ENCODE results near the gene SORBS2. TPM values are rescaled to one million over a fixed set of nuclear protein-coding genes. Genes with fewer than 3 reads are reported as not detected.

The SORBS2 gene
- total RNA-seq, 1 donor: 2.1 TPM

DNA sequence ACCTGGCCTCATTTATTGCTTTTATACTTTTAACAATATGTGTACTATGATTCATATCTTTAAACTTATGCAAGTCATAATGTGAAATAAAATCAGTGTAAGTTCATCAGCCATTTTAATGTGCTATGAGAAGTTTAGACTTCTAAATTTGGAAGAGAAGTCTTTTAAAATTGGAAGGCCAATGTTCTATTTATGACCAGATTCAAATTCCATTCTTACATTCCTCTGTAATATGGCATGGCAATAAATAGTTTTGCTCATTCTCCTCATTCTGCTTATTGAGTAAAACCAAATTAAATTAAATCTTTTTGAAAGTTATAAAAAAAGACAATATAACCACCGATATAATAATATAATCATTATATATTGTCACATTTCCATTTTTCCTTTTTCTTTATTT is 126.2 kb downstream of the SORBS2 start:
- H3K4me3 ChIP-seq (ENCODE audit: low read length): no peak overlapping the region
- no peaks in the 10 kb centered on the region for H3K27me3 ChIP-seq (ENCODE audit: insufficient read depth, low read length)
- H3K4me1 ChIP-seq (ENCODE audit: insufficient read depth, low read length): no peaks in the 10 kb centered on the region
- no peaks in the 10 kb centered on the region for H3K9me3 ChIP-seq (ENCODE audit: low read depth, low read length)

DNA sequence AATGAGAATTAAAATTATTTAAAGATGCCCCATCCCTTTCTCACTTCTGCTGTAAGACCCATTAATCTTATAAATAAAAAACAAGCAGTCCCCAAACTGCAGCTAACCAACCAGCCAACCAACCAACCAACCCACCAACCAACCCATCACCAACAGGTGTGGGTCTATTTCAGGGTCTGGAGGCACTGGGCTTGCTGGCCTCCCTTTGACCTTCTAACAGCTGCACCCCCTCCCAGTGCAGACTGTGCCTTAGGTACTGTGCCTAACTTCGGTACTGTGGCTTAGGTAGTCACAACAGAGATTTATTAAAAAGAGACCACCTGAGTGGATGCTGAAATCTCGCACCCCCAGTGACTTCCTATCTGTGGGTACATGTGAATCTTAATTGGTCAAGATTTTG is 128.1 kb downstream of the SORBS2 start:
- Histone ChIP-seq H3K4me1 (ENCODE audit: insufficient read depth, low read length) (no peaks in the 10 kb centered on the region), H3K27me3 (ENCODE audit: insufficient read depth, low read length) (no peaks in the 10 kb centered on the region), H3K9me3 (ENCODE audit: low read depth, low read length) (no peaks in the 10 kb centered on the region), H3K4me3 (ENCODE audit: low read length) (no peak overlapping the region)

DNA sequence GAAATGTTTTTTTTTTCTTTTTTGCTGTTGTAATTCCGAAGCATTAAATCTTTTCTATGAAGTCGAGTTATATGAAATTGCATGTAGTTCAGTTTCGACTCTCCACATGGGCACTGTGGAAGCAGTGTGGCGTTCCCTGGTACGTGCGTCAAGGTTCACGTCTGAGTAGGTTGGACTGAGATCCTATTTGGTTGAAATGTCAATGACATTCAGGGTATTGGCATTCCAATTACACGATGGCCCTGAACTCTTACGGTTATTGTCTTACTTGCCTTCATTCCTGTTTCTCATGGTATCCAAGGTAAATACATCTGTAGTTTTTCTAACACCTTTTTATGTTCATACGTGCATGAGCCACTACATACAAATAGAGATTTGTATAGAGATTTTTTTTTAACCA is 128.8 kb downstream of the SORBS2 start:
- Histone ChIP-seq H3K4me3 (ENCODE audit: low read length) (no peak overlapping the region), H3K9me3 (ENCODE audit: low read depth, low read length) (no peaks in the 10 kb centered on the region), H3K4me1 (ENCODE audit: insufficient read depth, low read length) (no peaks in the 10 kb centered on the region), H3K27me3 (ENCODE audit: insufficient read depth, low read length) (no peaks in the 10 kb centered on the region)

DNA sequence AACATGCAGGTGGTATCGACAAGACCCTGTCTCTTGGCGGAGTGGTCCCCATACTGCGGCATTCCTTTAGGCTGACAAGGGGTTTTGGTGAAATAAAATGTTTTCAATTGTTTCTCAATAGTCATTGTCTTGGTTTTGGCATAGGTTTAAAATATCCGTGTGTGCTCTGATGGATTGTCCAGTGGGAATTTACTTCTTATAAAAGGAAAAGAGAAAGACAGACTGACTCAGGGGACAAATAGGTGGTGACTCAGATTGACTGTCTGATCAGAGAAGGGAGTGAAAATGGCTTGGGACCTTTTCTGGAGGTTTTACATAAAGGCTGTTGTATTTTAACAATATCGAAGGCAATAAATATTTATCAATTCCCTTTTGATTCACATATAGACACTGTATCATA is 129.8 kb downstream of the SORBS2 start:
- H3K9me3 ChIP-seq (ENCODE audit: low read depth, low read length): no peaks in the 10 kb centered on the region
- H3K4me1 ChIP-seq (ENCODE audit: insufficient read depth, low read length): no peaks in the 10 kb centered on the region
- no peak overlapping the region for H3K4me3 ChIP-seq (ENCODE audit: low read length)
- H3K27me3 ChIP-seq (ENCODE audit: insufficient read depth, low read length): no peaks in the 10 kb centered on the region

DNA sequence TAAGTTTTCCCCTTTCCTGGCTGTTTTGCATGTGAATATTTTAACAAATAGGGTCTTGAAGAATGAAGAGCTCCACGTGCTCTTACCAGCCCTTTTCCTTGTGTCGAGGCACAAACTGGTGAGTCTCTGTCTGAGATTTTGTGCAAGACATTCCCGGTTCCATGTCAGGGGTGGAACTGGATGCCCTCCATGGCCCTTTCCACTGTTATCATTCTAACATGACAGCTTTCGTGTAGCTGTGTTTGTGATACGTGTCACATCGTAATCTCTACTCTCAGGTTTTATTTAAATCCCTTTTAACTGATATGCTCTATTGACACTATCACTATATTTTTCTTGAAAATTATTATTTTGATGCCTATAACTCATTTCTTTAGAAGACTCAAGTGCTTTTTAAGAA is 130.4 kb downstream of the SORBS2 start:
- Histone ChIP-seq H3K9me3 (ENCODE audit: low read depth, low read length) (no peaks in the 10 kb centered on the region), H3K27me3 (ENCODE audit: insufficient read depth, low read length) (peaks cover 4% of the 10 kb centered on the region), H3K4me3 (ENCODE audit: low read length) (no peak overlapping the region), H3K4me1 (ENCODE audit: insufficient read depth, low read length) (no peaks in the 10 kb centered on the region)

DNA sequence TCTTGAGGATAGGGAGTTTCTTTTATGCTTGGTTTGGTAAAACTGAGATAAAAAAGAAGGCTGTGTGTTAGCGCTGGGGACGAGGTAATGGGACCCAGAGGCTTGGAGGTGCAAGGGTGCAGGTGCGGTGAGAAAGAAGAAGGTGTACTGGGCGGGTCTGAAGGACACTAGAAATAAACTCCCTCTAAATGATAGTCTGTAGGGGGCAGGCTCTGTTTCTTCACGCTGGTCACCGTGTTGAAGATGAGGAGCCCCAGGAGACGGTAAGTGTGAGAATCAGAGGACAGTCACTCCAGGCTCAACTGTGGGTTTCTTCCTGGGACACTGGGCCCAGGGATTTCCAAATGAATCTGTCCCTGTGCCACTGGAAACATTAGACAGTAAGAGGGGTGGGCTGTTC is 131.4 kb downstream of the SORBS2 start:
- H3K9me3 ChIP-seq (ENCODE audit: low read depth, low read length): no peaks in the 10 kb centered on the region
- no peak overlapping the region for H3K4me3 ChIP-seq (ENCODE audit: low read length)
- peaks cover 4% of the 10 kb centered on the region for H3K27me3 ChIP-seq (ENCODE audit: insufficient read depth, low read length)
- H3K4me1 ChIP-seq (ENCODE audit: insufficient read depth, low read length): no peaks in the 10 kb centered on the region

DNA sequence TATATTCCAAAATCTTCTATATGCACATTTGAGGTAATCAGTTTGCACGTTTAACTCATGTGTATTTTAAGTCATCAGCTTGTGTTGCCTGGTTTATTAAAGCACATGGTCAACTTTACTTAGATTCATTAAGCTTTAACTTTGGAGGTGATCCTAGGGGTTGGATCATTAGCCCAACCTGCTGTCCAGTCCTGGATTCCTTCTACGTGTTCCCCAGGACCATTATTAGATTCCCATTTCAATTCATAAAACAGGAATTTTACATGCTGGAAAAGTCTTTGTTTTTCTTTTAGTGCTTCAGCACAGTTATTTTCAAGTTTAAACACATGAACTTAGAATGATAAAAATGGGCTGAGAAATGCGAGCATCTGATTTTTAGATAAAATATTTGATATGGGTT is 132.5 kb downstream of the SORBS2 start:
- Histone ChIP-seq H3K4me3 (ENCODE audit: low read length) (no peak overlapping the region), H3K27me3 (ENCODE audit: insufficient read depth, low read length) (peaks cover 4% of the 10 kb centered on the region), H3K9me3 (ENCODE audit: low read depth, low read length) (no peaks in the 10 kb centered on the region), H3K4me1 (ENCODE audit: insufficient read depth, low read length) (no peaks in the 10 kb centered on the region)

DNA sequence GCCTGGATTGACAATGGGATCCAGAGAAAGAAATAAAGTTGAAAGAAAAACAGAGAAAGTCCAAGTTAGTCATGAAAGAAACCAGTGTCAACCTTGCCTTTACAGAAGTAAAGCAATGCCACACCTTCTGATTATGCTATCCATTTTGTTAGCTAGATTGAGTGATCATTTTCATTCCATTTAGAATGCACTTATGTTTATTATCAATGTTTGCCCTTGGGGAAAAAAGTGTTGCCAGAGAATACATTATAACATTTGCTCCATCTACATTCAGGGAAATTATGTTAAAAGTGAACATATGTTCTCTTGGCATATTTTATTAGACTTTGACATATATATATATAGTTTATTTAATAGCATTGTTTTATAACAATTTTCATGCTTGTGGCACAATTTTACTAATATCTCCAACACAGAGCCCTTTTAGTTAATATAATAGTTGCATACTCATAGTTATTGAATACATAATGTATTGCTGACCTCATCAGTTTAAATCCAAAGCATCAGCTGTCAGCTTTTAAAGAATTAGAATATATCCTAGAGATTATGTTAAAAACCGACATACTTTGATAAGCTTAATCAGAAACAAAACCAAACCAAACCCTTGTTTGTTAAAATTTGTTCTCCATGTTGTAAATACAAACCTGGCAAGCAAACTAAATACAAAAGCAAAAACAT is 134.2 kb downstream of the SORBS2 start:
- Histone ChIP-seq H3K9me3 (ENCODE audit: low read depth, low read length) (no peaks in the 10 kb centered on the region), H3K27me3 (ENCODE audit: insufficient read depth, low read length) (peaks cover 4% of the 10 kb centered on the region), H3K4me3 (ENCODE audit: low read length) (no peak overlapping the region), H3K4me1 (ENCODE audit: insufficient read depth, low read length) (no peaks in the 10 kb centered on the region)

DNA sequence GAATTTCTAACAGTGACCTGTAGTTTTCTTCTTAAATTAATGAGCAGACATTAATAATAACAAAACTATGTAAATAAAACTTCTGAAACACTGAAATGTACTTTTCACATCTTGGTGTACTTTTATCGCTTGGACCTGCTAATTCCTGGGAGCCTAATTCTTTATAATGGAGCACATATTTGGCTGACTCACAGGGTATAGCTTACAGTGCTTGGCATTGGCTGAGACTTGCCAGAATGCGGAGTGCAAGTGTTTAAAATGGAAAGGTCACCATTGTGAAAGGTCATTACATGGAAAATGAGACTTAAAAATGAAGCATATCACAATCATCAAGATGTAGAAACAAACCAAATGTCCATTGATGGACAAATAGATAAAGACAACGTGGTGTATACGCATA is 139.4 kb downstream of the SORBS2 start:
- H3K4me1 ChIP-seq (ENCODE audit: insufficient read depth, low read length): no peaks in the 10 kb centered on the region
- H3K27me3 ChIP-seq (ENCODE audit: insufficient read depth, low read length): peaks cover 4% of the 10 kb centered on the region
- H3K4me3 ChIP-seq (ENCODE audit: low read length): no peak overlapping the region
- H3K9me3 ChIP-seq (ENCODE audit: low read depth, low read length): no peaks in the 10 kb centered on the region

DNA sequence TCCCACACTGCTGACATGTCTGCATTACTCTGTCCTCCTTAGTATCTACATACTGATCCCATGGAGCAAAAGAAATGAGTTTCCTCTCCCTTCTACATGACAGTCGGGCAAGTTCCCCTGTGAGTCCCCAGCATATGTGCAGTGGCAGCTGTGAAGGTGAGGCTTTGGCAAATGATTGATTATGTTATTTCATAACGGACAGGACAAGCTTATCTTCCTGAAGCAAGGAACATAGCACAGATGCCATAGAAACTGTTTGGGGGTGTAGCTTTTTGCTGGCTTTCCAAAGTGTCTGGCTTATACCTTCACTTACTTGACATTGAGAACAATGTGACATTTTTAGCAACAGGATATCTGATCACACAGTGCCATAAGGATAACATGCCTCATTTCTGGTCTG is 139.8 kb downstream of the SORBS2 start:
- H3K9me3 ChIP-seq (ENCODE audit: low read depth, low read length): no peaks in the 10 kb centered on the region
- H3K27me3 ChIP-seq (ENCODE audit: insufficient read depth, low read length): peaks cover 4% of the 10 kb centered on the region
- no peak overlapping the region for H3K4me3 ChIP-seq (ENCODE audit: low read length)
- no peaks in the 10 kb centered on the region for H3K4me1 ChIP-seq (ENCODE audit: insufficient read depth, low read length)

DNA sequence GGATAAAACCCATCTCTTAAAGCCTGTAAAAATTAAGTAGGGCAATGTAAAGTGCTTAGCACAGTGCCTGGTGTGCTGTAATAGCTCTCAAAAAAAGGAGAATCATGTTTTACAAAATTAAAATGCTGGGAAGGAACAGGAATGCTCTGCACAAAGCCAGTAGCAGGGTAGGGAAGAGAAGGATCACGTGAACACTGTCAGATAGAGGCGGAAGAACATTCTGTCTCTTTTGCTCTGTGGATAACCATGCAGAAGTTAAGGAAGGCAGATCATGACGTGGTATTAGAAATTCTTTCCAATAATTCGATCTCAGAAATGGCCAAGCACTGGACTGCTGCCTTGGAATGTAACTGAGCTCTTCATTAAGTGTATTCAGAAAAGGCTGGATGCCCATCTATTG is 140.5 kb downstream of the SORBS2 start:
- H3K27me3 ChIP-seq (ENCODE audit: insufficient read depth, low read length): no peaks in the 10 kb centered on the region
- H3K4me1 ChIP-seq (ENCODE audit: insufficient read depth, low read length): no peaks in the 10 kb centered on the region
- H3K4me3 ChIP-seq (ENCODE audit: low read length): no peak overlapping the region
- H3K9me3 ChIP-seq (ENCODE audit: low read depth, low read length): no peaks in the 10 kb centered on the region

DNA sequence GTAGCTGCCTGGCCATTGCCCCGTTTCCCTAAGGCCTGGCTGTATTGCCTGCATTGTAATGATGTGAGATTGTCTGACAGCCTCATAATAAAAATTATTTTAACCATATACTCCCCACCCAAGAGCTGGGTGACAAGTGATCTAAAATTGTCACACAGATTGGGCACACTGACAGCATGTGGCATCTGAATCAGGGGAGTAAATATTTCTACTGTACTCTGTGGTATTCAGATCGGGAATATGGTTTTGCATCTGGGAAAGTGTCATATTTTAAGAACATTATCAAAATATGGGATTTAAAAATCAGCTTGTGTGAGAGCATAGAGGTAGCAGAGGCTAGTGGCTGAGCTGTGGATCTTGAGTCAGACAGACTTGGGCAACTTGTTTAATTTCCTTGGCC is 140.9 kb downstream of the SORBS2 start:
- Histone ChIP-seq H3K4me1 (ENCODE audit: insufficient read depth, low read length) (no peaks in the 10 kb centered on the region), H3K9me3 (ENCODE audit: low read depth, low read length) (no peaks in the 10 kb centered on the region), H3K4me3 (ENCODE audit: low read length) (no peak overlapping the region)

DNA sequence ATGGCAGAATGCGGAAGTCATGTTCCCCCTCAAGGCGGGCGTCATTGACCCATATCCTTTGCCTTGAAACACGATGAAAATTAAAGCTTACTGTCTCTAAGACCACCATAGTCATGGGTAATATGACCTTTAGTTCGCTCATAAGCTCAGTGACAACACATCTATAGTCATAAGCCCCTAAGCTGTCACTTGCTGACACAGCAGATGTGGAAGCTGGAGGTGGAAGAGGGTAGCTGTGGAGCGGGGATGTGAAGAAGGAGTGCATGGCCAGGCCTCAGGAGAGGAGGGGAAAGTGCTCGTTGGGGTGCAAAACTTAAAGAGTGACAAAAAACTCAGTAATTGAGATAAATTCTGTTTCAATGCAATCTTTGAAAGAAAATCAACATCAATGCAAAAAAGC is 142.7 kb downstream of the SORBS2 start:
- Histone ChIP-seq H3K4me1 (ENCODE audit: insufficient read depth, low read length) (no peaks in the 10 kb centered on the region), H3K27me3 (ENCODE audit: insufficient read depth, low read length) (peaks cover 1% of the 10 kb centered on the region), H3K4me3 (ENCODE audit: low read length) (no peak overlapping the region), H3K9me3 (ENCODE audit: low read depth, low read length) (no peaks in the 10 kb centered on the region)

More for the DNA sequence above, 140.9 kb downstream of the SORBS2 start:
- H3K27me3 ChIP-seq (ENCODE audit: insufficient read depth, low read length): no peaks in the 10 kb centered on the region

DNA sequence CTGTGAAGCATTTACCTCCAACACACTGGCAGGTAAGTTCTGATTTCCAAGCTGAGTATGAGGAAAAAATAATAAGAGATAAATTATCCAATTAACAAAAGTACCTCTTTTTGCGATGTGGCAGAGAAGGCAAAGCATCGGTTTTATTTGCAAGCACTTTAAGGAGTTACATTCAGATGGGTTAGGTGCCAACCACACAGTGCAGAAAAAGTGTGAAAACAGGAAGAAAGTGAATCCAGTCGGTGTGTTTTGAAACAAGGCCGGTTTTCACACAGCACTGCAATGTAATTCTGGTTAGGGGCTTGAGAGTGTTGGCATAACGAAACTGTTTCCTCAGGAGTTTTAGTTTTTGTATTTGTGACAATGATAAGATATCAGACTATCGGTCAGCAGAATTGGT is 145.8 kb downstream of the SORBS2 start:
- H3K4me3 ChIP-seq (ENCODE audit: low read length): no peak overlapping the region
- no peaks in the 10 kb centered on the region for H3K4me1 ChIP-seq (ENCODE audit: insufficient read depth, low read length)
- peaks cover 3% of the 10 kb centered on the region for H3K27me3 ChIP-seq (ENCODE audit: insufficient read depth, low read length)
- no peaks in the 10 kb centered on the region for H3K9me3 ChIP-seq (ENCODE audit: low read depth, low read length)

DNA sequence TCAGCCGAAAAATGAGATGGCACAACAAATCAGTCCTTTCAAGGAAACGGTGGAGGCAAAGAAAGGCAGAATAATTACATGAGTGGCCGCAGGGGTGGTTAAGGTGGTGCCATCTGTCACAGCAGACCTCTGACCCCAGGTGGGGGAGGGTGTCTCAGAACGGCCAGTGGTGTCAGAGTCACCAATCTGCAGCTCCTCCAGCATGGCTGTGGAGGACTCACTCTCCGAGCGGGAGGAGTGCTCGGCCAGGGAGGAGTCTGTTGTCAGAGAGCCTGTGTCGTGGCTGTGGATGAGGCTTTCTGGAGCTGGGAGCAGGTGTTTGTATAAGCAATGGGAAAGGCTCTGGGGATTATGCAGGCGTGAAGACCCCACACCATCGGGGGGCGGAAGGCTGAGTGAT is 146.3 kb downstream of the SORBS2 start:
- H3K9me3 ChIP-seq (ENCODE audit: low read depth, low read length): no peaks in the 10 kb centered on the region
- H3K27me3 ChIP-seq (ENCODE audit: insufficient read depth, low read length): peaks cover 3% of the 10 kb centered on the region
- no peaks in the 10 kb centered on the region for H3K4me1 ChIP-seq (ENCODE audit: insufficient read depth, low read length)
- H3K4me3 ChIP-seq (ENCODE audit: low read length): no peak overlapping the region

DNA sequence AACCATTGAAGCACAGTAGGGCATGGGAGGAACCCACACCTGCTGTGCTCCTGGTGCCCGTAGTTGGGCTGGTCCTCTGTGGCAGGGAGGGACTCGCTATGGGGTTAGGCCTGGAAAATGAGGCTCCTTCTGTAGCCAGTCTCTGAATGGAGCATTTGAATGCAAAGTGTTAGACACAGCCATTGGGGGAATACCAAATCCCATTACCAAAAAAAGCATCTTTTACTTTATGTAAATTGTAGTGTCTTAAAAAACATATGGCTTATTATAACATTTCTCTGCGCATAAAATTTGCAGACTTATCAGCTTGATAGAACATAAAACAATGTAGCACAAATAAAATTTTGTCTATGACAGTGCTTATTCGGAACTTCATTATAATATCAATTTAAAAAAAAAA is 147.5 kb downstream of the SORBS2 start:
- Histone ChIP-seq H3K4me3 (ENCODE audit: low read length) (no peak overlapping the region), H3K9me3 (ENCODE audit: low read depth, low read length) (no peaks in the 10 kb centered on the region), H3K27me3 (ENCODE audit: insufficient read depth, low read length) (peaks cover 3% of the 10 kb centered on the region), H3K4me1 (ENCODE audit: insufficient read depth, low read length) (no peaks in the 10 kb centered on the region)
